HG03175 (cell line): ENCODE measurements around the gene FOXN4.
"Not testable (repeated sequence)": the region's sequence is repeated elsewhere in the genome, so short reads cannot be mapped to it uniquely, and the experiment has no call there.

Experiments
- ATAC-seq: cut with Tn5 transposase; IDR thresholded peaks from one replicate; pipeline ENCODE4 v1.9.1; 2021; ENCODE audit warnings: mild to moderate bottlenecking, moderate library complexity; ENCODE audit not compliant: unreplicated experiment

The FOXN4 gene

GRCh38 chr12:109308534-109309380 lies at the start of gene FOXN4:
Gene FOXN4 (minus strand): TSS chr12:109309284. CDS start chr12:109308321, 963 bp downstream.
- no peak for ATAC-seq

- peak; percentile 88 for ATAC-seq
Measured at GRCh38 chr12:109358154-109358869, 49.2 kb upstream of the FOXN4 start.

- no peak for ATAC-seq
Measured at GRCh38 chr12:109357032-109357431, 47.9 kb upstream of the FOXN4 start.

GRCh38 chr12:109356577-109356976 lies 47.5 kb upstream of the FOXN4 start:
- no peak for ATAC-seq

GRCh38 chr12:109352184-109352583 lies 43.1 kb upstream of the FOXN4 start:
- ATAC-seq = no peak

GRCh38 chr12:109347589-109347988 lies 38.5 kb upstream of the FOXN4 start, which contains the start of gene MYO1H:
Gene MYO1H (plus strand): TSS chr12:109347900. CDS start chr12:109347961, 61 bp downstream.
- ATAC-seq = no peak

GRCh38 chr12:109346920-109347319 lies 37.8 kb upstream of the FOXN4 start:
- no peak for ATAC-seq

- no peak for ATAC-seq
Measured at GRCh38 chr12:109345428-109345827, 36.3 kb upstream of the FOXN4 start.

- ATAC-seq = no peak
Measured at GRCh38 chr12:109343677-109344076, 34.6 kb upstream of the FOXN4 start.

GRCh38 chr12:109336593-109336992 lies 27.5 kb upstream of the FOXN4 start:
- no peak for ATAC-seq

- no peak for ATAC-seq
Measured at GRCh38 chr12:109334887-109335286, 25.8 kb upstream of the FOXN4 start.

- ATAC-seq = no peak
Measured at GRCh38 chr12:109331301-109331952, 22.3 kb upstream of the FOXN4 start.

- ATAC-seq = no peak
Measured at GRCh38 chr12:109330282-109331230, 21.5 kb upstream of the FOXN4 start.

GRCh38 chr12:109329686-109330085 lies 20.6 kb upstream of the FOXN4 start:
- no peak for ATAC-seq

GRCh38 chr12:109329003-109329402 lies 19.9 kb upstream of the FOXN4 start:
- no peak for ATAC-seq

- ATAC-seq = not testable (repeated sequence)
Measured at GRCh38 chr12:109321294-109321693, 12.2 kb upstream of the FOXN4 start.

- ATAC-seq = no peak
Measured at GRCh38 chr12:109310247-109311125, 1.4 kb upstream of the FOXN4 start.

GRCh38 chr12:109309381-109310246 lies 530 bp upstream of the FOXN4 start:
- no peak for ATAC-seq
